Lung (tissue), 12 donors: ENCODE measurements around the gene CCDC32. TPM values are rescaled to one million over a fixed set of nuclear protein-coding genes. Genes with fewer than 3 reads are reported as not detected.
A peak's percentile ranks its signal among the peaks of the same experiment; 100 is the strongest.

ENCODE experiments used
- ATAC-seq: fragments of 200-7000 bp; cut with Tn5 transposase; one replicate; pipeline ENCODE4 v1.9.1; 2020; ENCODE audit warnings: moderate number of reproducible peaks; ENCODE audit not compliant: insufficient read depth, low FRiP score
- DNase-seq, 3 donors: peaks; one replicate each; pipeline ENCODE4 v3.0.0-alpha.2; 2013 to 2017
- H3K27ac ChIP-seq, 2 donors: one replicate each; pipeline ENCODE4 v1.5.1; 2013; ENCODE audit warnings: mild to moderate bottlenecking in 2 of 2, moderate library complexity in 2 of 2, control low read depth in 1 of 2, inconsistent platforms in 1 of 2, low read depth in 1 of 2, low read length in 1 of 2
- H3K27me3 ChIP-seq, 3 donors: one replicate each; pipeline ENCODE4 v1.5.1; 2013; ENCODE audit warnings: low read length in 2 of 3; ENCODE audit not compliant: control insufficient read depth in 3 of 3, insufficient read depth in 3 of 3
- H3K36me3 ChIP-seq, 4 donors: one replicate each; pipeline ENCODE4 v1.5.1; 2013; ENCODE audit warnings: low read length in 4 of 4, mild to moderate bottlenecking in 1 of 4, moderate library complexity in 1 of 4; ENCODE audit not compliant: control insufficient read depth in 4 of 4, insufficient read depth in 4 of 4
- H3K4me1 ChIP-seq, 5 donors: one replicate each; pipeline ENCODE4 v1.5.1; 2013; ENCODE audit warnings: low read length in 5 of 5, mild to moderate bottlenecking in 2 of 5, moderate library complexity in 1 of 5; ENCODE audit not compliant: control insufficient read depth in 5 of 5, insufficient read depth in 5 of 5
- H3K4me3 ChIP-seq: one replicate; pipeline ENCODE4 v1.5.1; 2013; ENCODE audit warnings: mild to moderate bottlenecking, control low read depth, moderate library complexity
- H3K9ac ChIP-seq, 2 donors: one replicate each; pipeline ENCODE4 v1.5.1; 2013; ENCODE audit warnings: low read length in 2 of 2, control low read depth in 1 of 2; ENCODE audit not compliant: insufficient read depth in 1 of 2
- H3K9me3 ChIP-seq, 4 donors: one replicate each; pipeline ENCODE4 v1.5.1; 2013; ENCODE audit warnings: low read length in 3 of 4, mild to moderate bottlenecking in 1 of 4, moderate library complexity in 1 of 4; ENCODE audit not compliant: control insufficient read depth in 4 of 4, insufficient read depth in 3 of 4
- WGBS, 2 donors: extraction: QIAGEN DNeasy Blood & Tissue Kit; methylation state at CpG; one replicate each; pipeline ENCODE4 v1.1.7; 2013; 5-methylcytosine and 5-hydroxymethylcytosine counted together
- polyA plus RNA-seq, 2 donors: library from polyadenylated mRNA; stranded (reverse); fragments of 200-250 nt; gene quantifications; one replicate each; pipeline ENCODE4 v1.2.1, GENCODE V29; 2013
- total RNA-seq, 2 donors: library from RNA; depleted of rRNA in 1 of 2; stranded (reverse); fragments of >200 nt in 1 of 2; gene quantifications; one replicate each; pipeline ENCODE4 v1.2.1, GENCODE V29; 2014 to 2021
- TF ChIP-seq, protein P1 (sequence below): IDR thresholded peaks from 2 replicates; pipeline ENCODE4 v1.5.1; 2012; ENCODE audit warnings: mild to moderate bottlenecking; ENCODE audit errors: control extremely low read depth, extremely low read depth
- donor health status: control.
- donor health status: control.
- donor health status: Bipolar disorder and iron deficiency.
- donor health status: healthy.
- donor health status: DM: yes; HTN: yes; CAD: no.

CCDC32 gene
- total and polyA plus RNA-seq, 4 donors = 24.5 to 31.8 (median 30.2) TPM

DNA sequence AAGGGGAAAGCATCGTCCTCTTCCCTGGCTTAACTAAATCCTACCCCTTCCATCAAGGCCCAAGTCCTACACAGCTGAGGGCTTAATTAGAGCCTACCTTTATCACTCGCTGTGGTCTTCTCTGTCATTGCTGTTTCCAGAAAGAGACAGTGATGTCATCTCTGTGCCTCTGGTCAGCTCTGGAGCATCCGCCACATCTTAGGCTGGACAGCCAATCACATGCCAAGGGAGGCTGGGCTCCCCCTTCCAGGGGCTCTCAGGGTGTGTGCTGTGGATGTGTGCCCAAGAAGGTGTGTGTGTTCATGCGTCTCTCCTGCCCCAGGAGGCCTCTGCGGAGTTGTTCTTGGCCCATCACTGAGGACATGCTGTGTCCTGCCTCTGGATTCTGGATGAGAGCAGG is 51.2 kb downstream of the CCDC32 start:
- H3K27me3 ChIP-seq = peaks cover 0 to 10% (median 4%) of the 10 kb centered on the region in 3 donors
- ATAC-seq = no peak
- H3K4me1 ChIP-seq = peaks cover 0 to 11% (median 5%) of the 10 kb centered on the region in 5 donors
- H3K9me3 ChIP-seq = no peaks in the 10 kb centered on the region
- no peak overlapping the region for H3K27ac ChIP-seq
- WGBS, 2 donors = 87 to 91% methylated on average over 5 of the region's 5 CpGs
- no peak for DNase-seq
- no peaks in the 10 kb centered on the region for H3K36me3 ChIP-seq
- H3K9ac ChIP-seq = no peak overlapping the region
- TF ChIP-seq, protein P1, sequence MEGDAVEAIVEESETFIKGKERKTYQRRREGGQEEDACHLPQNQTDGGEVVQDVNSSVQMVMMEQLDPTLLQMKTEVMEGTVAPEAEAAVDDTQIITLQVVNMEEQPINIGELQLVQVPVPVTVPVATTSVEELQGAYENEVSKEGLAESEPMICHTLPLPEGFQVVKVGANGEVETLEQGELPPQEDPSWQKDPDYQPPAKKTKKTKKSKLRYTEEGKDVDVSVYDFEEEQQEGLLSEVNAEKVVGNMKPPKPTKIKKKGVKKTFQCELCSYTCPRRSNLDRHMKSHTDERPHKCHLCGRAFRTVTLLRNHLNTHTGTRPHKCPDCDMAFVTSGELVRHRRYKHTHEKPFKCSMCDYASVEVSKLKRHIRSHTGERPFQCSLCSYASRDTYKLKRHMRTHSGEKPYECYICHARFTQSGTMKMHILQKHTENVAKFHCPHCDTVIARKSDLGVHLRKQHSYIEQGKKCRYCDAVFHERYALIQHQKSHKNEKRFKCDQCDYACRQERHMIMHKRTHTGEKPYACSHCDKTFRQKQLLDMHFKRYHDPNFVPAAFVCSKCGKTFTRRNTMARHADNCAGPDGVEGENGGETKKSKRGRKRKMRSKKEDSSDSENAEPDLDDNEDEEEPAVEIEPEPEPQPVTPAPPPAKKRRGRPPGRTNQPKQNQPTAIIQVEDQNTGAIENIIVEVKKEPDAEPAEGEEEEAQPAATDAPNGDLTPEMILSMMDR = no peak
- H3K4me3 ChIP-seq = no peak overlapping the region

DNA sequence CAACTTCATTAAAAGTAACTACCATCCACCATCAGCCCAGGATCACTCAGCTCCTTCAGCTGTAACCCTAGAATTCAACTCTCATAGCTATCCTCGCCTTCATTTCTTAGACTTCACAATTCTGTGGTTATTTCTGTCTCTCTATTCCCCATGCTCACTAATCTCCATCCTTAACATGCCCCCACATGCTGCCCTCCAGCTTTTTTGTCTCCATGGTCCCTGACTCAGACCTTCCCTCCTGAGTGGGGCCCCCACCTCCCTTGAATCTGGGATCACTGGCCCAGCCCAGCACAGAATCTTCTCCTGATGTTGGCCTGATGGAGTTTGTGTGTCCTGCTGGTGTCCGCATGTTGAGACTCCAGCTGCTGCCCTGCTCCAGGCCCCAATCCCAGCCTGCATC is 52.4 kb downstream of the CCDC32 start:
- H3K9me3 ChIP-seq = no peaks in the 10 kb centered on the region
- peaks cover 0 to 11% (median 5%) of the 10 kb centered on the region in 5 donors for H3K4me1 ChIP-seq
- WGBS, 2 donors = 96 to 98% methylated on average over 2 of the region's 2 CpGs
- H3K36me3 ChIP-seq = no peaks in the 10 kb centered on the region
- TF ChIP-seq, protein P1 = no peak
- DNase-seq = no peak
- no peak for ATAC-seq
- peaks cover 0 to 10% (median 4%) of the 10 kb centered on the region in 3 donors for H3K27me3 ChIP-seq
- no peak overlapping the region for H3K4me3 ChIP-seq
- H3K9ac ChIP-seq = no peak overlapping the region
- no peak overlapping the region for H3K27ac ChIP-seq

DNA sequence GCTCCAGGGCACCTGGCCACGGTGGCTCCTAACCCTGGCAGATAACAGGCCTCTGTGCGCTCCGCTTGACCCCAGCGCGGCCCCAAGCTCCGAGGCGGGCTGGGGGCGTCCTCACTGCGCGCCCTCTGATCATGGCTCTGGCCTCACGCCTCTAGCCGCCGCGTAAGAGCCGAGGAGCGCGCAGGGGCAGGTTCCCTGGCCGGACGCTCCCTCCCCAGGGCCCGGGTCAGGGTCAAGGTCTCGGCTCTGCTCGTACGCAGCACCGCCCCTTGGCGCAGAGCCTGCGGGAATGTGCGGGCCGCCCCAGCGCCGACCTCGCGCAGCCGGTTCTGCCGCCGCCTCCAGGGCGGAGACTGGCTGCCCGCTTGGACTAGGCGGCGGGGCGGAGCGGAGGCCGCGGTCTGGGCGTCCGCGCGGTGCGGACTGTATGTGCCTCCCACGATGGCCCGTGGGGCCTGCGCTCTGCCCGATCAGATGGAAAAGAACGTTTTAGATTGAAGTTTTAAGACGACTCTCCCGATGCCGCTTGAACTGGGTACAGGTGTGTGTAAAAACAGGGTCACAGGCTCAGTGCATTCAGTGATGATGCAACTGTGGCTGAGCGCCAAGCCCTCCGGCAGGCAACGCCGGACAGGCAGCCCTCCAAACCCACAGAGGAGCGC is 53.2 kb downstream of the CCDC32 start:
- peaks cover 0 to 20% (median 5%) of the 10 kb centered on the region in 5 donors for H3K4me1 ChIP-seq
- DNase-seq (peak; percentile 45 to 75 (median 74)), ATAC-seq (peak; percentile 89)
- TF ChIP-seq, protein P1 = no peak
- H3K9ac ChIP-seq = peak overlapping the region in 1 of 2 donors; percentile 26
- H3K4me3 ChIP-seq = peak overlapping the region; percentile 43
- peaks cover 0 to 10% (median 4%) of the 10 kb centered on the region in 3 donors for H3K27me3 ChIP-seq
- no peaks in the 10 kb centered on the region for H3K9me3 ChIP-seq
- H3K27ac ChIP-seq = peak overlapping the region in 1 of 2 donors; percentile 28
- H3K36me3 ChIP-seq = no peaks in the 10 kb centered on the region
- 1 to 2% methylated on average over 47 to 61 of the region's 61 CpGs for WGBS, 2 donors
